Measurements from ENCODE around the gene NFATC1. TPM values are rescaled to one million over a fixed set of nuclear protein-coding genes. Genes with fewer than 3 reads are reported as not detected.

Gene NFATC1
- 12.8 TPM for polyA plus RNA-seq (ENCODE audit: insufficient read length)

GRCh38 chr18:79395761-79396404, at the start of gene NFATC1:
NFATC1 (plus strand) TSS chr18:79395930; CDS start chr18:79396225, 295 bp downstream.
- DNase-seq, result peak; percentile 85

DNA sequence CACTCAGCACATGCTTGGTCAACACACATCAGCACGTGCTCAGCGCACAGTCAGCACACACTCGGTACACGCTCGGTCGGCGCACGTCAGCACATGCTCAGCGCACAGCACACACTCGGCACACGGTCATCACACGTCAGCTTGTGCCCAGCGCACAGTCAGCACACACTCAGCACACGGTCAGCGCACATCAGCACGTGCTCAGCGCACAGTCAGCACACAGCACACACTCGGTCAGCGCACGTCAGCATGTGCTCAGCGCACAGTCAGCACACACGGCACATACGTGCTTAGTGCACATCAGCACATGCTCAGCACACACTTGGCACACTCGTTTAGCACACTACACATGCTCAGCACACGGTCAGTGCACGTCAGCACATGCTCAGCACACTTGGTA, 49.7 kb upstream of the NFATC1 start:
- no peak for DNase-seq

- no peak for DNase-seq
Measured at GRCh38 chr18:79348066-79348465, 47.7 kb upstream of the NFATC1 start.

GRCh38 chr18:79352432-79352831, 43.3 kb upstream of the NFATC1 start:
- no peak for DNase-seq

DNA sequence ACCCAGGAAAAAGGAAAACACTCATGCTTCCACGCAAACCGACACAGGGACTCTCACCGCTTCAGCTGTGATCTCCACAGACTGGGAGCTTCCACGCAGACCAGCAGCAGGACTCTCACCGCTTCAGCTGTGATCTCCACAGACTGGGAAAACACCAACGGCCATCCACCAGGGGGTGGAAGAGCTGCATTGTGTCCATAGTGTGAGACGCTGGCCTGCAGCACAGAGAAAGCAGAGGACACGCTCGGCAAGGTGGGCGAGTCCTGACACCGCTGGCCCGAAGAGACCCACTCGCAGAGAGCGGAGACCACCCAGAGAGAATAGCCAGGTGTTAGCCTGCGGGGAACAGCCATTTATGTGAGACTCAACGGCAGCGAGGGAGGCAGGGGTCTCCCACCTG, 42.5 kb upstream of the NFATC1 start:
- no peak for DNase-seq

GRCh38 chr18:79354350-79354749, 41.4 kb upstream of the NFATC1 start:
- no peak for DNase-seq

DNA sequence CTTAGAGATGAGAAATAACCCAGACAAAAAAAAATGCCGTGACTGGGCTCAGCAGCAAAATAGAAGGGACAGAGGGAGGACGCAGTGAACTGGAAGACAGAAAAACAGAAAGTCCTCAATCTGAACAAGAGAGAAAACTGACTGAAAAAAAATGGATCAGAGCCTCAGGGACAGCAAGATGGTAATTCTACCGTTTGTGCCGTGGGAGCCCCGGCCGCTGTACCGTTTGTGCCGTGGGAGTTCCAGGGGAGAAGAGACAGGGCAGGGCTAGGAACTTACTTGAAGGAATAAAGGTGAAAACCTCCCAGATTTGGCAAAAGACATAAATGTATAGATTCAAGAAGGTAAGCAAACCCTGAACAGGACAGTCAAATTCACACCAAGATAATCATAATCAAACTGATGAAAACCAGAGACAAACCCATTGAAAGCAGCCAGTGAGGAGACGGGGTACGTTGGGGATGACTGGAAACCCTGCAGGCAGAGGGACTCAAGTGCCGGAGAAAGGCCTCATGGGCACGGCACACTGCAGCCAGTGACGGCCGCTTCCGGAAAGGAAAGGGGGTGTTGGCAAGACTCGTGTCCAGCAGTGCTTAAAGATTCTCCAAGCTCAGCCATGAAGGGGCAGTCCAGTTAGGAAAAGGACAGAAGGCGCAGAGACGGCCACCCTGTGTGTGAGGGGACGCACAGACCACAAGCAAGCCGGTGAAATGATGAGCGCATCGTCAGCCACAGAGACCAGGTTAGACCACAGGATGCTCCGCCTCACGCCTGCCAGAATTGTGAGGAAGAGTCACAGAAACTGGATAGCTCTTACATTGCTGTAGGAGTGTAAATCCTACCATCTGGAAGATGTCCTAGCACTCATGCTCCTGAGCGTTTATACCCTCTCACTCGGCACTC, 40.0 kb upstream of the NFATC1 start:
- DNase-seq, result no peak

- no peak for DNase-seq
Measured at GRCh38 chr18:79356435-79356834, 39.3 kb upstream of the NFATC1 start.

DNA sequence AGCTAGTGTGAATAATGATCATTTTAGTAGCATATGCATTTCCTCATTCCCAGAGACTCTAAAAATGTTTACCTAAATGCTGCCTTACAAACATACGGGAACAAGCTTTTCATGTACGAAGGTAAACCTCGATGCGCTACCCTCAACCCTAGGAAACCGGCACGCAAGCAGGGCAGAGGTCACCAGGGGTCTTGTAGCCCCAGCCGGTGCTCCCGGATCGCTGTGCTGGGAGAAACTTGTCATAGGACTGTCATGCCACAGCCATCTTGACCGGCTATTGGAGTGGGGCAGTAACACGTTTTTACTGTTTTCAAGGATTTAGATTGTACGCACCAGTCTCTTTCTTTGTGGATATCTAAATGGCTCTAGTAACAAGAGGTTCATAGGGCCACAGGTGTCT, 34.8 kb upstream of the NFATC1 start:
- no peak for DNase-seq

DNA sequence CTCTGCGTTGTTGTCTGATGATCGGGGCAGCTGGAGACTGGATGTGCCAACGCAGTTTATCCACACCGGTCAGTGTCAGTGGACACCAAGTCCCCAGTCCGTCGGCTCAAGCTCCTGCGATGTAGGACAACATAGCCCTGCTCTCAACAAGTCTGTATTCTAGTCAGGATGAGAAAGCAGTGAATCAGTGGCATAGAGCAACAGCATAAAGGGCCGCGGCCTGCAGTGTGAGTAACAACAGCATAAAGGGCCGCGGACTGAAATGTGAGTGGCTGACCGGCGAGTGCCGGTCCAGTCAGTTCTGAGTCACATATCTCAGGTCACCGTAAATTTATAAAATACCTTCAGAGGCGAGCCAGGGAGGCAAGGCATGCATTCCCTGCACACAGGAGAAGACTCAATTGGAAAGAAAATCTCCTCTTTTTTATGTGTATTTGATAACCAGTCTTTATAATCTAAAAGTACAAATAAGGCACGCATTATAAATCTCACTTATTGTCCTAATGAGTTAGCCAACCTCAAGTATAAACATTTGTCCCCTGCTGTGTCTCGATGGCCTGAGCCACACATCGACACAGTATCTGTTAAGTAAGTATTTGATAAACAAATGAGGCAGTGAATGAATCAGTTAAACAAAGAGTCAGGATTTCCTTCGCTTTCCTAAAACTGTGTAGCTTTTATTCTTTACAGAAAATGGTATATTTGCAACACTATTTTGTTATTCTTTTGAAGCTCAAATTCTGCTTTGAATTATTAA, 33.8 kb upstream of the NFATC1 start:
- DNase-seq, result no peak

DNA sequence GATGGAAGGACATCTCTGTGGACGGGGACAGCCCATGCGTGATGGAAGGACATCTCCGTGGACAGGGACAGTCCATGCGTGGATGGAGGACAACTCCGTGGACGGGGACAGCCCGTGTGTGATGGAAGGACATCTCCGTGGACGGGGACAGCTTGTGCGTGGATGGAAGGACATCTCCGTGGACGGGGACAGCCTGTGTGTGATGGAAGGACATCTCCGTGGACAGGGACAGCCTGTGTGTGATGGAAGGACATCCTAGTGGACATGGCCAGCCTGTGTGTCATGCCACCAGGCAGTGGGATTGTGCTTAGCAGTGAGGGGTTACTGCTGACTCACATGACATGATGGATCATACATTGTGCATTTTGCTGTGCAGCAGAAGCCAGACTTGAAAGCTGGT, 30.0 kb upstream of the NFATC1 start:
- DNase-seq, result no peak

DNA sequence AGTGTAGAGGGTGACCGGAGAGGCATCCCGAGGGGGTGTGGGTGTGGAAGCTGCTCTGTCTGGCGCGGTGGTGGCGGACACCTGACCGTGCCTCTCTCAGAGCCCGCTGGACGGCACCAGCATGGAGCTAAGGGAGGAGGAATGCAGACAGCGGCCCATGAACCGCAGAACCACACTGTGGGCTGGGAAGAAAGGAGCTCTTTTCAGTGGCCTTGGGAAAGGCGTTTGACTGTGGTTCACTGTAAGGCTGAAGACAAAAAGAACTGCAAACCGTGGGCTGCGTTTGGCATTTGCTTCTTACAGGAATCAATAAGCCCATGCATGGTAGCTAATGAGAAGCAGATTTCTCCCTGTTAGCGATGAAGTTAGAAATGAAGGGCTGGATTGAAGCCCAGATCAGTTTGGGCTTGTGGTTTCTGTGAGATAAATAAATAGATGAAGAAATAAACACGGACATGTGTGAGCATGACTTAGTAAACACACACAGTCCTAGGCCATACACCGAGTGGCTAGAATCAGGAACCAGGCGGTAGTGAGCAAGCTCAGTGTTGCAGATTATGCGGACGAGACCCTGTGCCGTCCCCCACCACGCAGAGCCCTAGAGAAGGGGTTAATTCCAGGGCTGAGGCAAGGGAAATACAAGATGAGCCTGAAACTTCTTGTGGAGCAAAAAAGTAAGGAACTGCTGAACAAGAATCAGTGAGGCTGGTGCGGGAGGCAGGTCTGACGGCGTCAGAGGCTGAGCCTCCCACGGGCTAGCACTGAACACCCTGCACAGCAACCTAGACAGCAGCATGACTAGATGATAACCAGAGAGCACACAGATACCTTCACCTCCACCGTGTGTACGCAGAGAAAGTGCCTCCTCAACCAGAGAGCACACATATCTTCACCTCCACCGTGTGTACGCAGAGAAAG, 29.3 kb upstream of the NFATC1 start:
- no peak for DNase-seq

DNA sequence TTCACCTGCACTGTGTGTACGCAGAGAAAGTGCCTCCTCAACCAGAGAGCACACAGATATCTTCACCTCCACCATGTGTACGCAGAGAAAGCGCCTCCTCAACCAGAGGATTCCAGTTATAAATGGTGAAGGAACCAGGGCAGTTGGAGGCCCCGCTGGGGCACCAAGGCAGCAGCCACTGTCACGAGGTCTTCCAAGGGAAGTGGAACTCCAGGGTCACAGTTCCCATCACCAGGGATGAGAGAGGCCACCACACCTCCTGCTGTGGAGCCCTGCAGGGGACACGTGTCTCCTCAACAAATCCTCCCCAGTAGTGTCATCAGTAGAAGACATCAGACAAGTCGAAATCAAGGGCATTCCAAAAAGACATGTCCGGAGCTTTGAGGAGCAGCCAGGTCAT, 28.2 kb upstream of the NFATC1 start:
- DNase-seq, result no peak

GRCh38 chr18:79367989-79368388, 27.7 kb upstream of the NFATC1 start:
- no peak for DNase-seq

GRCh38 chr18:79368681-79369080, 27.0 kb upstream of the NFATC1 start:
- DNase-seq, result no peak

- no peak for DNase-seq
Measured at GRCh38 chr18:79371561-79372121, 24.1 kb upstream of the NFATC1 start.

DNA sequence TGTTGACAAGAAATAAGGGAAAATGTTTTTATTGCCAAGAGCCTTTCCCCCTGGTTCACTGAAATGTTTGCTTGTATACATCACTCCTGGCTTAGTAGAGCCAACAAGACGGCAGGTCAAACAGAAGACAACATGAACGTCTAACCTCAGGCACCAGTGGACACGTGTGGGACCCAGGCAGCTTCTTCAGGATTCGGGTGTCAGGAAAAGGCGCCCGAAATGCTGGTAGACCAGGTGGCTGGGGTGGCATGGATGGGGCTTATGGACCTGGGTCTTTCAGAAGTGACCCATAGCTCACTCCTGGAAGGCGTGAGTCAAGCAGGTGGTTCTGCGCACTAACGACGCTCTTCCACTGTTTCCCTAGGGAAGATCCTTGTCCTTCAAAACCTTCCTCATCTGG, 23.3 kb upstream of the NFATC1 start:
- DNase-seq, result no peak

GRCh38 chr18:79372991-79373390, 22.7 kb upstream of the NFATC1 start:
- DNase-seq, result no peak

DNA sequence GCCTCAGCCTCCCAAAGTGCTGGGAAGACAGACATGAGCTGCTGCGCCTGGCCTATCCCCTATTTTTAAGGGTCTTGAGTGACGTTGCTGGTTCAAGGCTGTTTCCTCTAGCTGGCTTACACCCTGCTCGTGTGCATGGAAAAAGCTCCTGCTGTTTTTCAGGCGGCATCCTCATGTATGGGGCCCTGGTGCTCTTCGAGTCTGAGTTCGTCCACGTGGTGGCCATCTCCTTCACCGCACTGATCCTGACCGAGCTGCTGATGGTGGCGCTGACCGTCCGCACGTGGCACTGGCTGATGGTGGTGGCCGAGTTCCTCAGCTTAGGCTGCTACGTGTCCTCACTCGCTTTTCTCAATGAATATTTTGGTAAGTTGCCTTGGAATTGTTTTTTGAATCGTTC, 22.0 kb upstream of the NFATC1 start:
- DNase-seq, result no peak

DNA sequence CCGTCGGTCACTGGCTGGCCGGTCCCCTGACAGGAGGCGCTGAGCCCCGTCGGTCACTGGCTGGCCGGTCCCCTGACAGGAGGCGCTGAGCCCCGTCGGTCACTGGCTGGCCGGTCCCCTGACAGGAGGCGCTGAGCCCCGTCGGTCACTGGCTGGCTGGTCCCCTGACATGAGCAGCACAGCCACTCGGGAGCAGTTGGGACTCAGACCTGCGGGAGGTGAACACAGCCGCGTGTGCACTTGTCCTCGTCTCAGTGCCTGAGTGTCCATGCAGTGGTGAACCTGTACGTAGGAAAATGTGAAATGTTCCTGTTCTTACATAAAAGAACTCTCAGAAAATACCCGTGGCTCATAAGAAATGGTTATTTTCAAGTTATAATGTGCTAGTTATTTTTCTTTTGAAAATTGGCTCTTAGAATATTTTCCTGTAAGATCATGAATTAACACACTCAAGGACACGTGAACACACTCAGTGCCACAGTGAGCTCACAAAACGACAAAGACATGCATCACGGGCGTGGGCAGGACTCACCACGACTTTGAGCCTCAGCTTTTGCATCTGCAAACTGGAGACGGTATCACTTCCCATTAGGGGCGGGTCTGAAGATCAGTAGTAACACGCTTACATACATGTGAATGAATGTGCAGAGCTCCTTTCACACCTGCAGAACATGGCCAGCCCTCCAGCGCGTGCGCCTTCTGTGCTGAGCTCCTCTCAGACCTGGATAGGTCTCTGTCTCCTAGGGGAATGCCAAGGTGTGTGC, 21.1 kb upstream of the NFATC1 start:
- no peak for DNase-seq

All from hindlimb muscle (tissue), 1 donor.